Measurements from ENCODE around the gene HNRNPM. TPM values are rescaled to one million over a fixed set of nuclear protein-coding genes. Genes with fewer than 3 reads are reported as not detected.

HNRNPM gene
- total RNA-seq, 4 donors from 2014 or later, result 103 to 126 (median 116) TPM

DNA sequence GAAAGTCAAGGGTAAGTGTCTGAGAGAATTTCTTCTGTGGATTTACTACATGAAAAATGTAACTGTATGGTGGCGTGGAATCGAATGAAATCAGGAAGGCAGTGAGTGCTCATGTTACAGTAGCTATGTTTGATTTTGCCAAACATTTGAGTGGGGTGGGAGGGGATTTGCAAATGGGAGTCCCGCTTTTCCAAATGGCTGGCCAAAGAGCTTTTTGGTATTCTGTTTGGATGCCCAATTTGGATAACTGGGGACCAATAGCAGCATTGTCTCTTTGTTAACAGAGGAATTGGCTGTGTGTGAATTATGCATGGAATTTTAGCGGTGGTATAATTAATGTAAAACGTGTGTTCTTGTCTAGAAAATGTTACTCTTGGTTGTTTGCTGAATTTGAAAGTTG, 17.8 kb downstream of the HNRNPM start:
- H3K27ac ChIP-seq (replicated peaks in 1 of 4), result no peak overlapping the region
- TF ChIP-seq POLR2A (IDR thresholded peaks at IDR 0.05; ENCODE audit: low read depth) (no peak), CTCF (IDR thresholded peaks at IDR 0.05) (no peak), EP300 (IDR thresholded peaks at IDR 0.05) (no peak), POLR2AphosphoS5 (IDR thresholded peaks at IDR 0.05) (no peak)
- peaks cover 38 to 54% (median 41%) of the 10 kb centered on the region in 4 donors for H3K36me3 ChIP-seq
- H3K4me3 ChIP-seq, result no peak overlapping the region
- peaks cover 54 to 62% (median 58%) of the 10 kb centered on the region in 4 donors for H3K4me1 ChIP-seq
- H3K9me3 ChIP-seq, result no peaks in the 10 kb centered on the region
- WGBS, result 78% methylated on average over 5 of the region's 5 CpGs
- no peaks in the 10 kb centered on the region for H3K27me3 ChIP-seq
- no peak for DNase-seq (ENCODE audit: extremely low spot score)
- intact Hi-C loops (cut with DNase I), result no loop called here

DNA sequence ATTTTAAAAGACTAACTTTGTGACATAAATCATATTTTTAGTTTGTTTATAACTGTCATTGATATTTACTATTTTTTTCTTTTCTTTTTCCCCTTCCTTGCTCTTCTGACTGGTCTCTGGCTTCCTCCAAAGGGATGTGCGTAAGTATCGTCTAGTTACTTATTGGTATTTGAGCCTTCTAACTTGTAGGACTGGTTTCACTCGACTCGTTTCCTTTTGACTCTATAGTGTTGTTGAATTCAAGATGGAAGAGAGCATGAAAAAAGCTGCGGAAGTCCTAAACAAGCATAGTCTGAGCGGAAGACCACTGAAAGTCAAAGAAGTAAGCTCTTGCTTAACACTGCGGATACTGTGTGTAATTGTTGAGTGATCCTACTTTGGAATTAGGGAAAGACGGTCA, 18.6 kb downstream of the HNRNPM start:
- Histone ChIP-seq H3K9me3 (no peaks in the 10 kb centered on the region), H3K4me3 (no peak overlapping the region), H3K27me3 (no peaks in the 10 kb centered on the region), H3K4me1 (peaks cover 46 to 54% (median 50%) of the 10 kb centered on the region in 4 donors), H3K36me3 (peaks cover 45 to 61% (median 49%) of the 10 kb centered on the region in 4 donors), H3K27ac (replicated peaks in 1 of 4) (no peak overlapping the region)
- no peak for TF ChIP-seq EP300 (IDR thresholded peaks at IDR 0.05)
- TF ChIP-seq POLR2A (IDR thresholded peaks at IDR 0.05; ENCODE audit: low read depth), result no peak
- TF ChIP-seq POLR2AphosphoS5 (IDR thresholded peaks at IDR 0.05), result no peak
- no peak for TF ChIP-seq CTCF (IDR thresholded peaks at IDR 0.05)
- DNase-seq (ENCODE audit: extremely low spot score), result no peak
- WGBS, result 89% methylated on average over 8 of the region's 8 CpGs
- intact Hi-C loops (cut with DNase I), result no loop called here

DNA sequence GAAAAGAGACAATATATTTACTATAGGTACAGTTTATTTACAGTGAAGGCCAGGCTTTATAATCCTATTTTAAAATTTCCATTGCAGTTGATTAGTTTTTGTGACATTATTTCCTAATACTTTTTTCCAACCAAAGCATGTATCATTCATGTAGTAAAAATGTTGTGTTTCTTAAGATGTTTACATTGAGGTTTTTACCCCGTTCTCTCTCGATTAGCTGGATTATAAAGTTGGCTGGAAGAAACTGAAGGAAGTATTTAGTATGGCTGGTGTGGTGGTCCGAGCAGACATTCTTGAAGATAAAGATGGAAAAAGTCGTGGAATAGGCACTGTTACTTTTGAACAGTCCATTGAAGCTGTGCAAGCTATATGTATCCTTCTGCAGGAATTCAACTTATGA, 21.2 kb downstream of the HNRNPM start:
- 89% methylated on average over 4 of the region's 4 CpGs for WGBS
- H3K36me3 ChIP-seq, result peaks cover 70 to 88% (median 75%) of the 10 kb centered on the region in 4 donors
- H3K27ac ChIP-seq (replicated peaks in 1 of 4), result no peak overlapping the region
- DNase-seq (ENCODE audit: extremely low spot score), result no peak
- intact Hi-C loops (cut with DNase I), result no loop called here
- no peaks in the 10 kb centered on the region for H3K9me3 ChIP-seq
- H3K4me1 ChIP-seq, result peaks cover 23 to 33% (median 25%) of the 10 kb centered on the region in 4 donors
- TF ChIP-seq CTCF (IDR thresholded peaks at IDR 0.05) (no peak), POLR2AphosphoS5 (IDR thresholded peaks at IDR 0.05) (no peak), EP300 (IDR thresholded peaks at IDR 0.05) (no peak)
- no peak overlapping the region for H3K4me3 ChIP-seq
- H3K27me3 ChIP-seq, result no peaks in the 10 kb centered on the region

DNA sequence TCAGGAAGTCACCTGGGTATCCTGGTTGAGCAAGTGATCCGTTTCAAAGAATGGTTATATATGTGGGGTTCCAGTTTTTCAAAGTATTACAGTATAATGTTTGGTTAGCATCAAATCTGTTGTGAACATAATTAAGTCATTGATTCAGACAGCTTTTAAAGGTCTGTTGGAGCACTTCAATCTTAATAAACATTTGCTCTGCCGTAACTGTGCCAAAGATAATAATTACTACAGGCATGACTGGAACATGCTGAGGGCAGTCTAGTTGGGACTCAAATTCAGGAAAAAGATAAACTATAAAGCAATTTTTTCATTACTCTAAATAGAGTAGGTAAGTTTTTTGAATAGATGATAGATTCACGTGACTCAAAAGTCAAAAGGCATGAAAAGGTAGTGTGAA, 23.3 kb downstream of the HNRNPM start:
- peaks cover 2 to 13% (median 6%) of the 10 kb centered on the region in 4 donors for H3K4me1 ChIP-seq
- no peak overlapping the region for H3K27ac ChIP-seq (replicated peaks in 1 of 4)
- H3K9me3 ChIP-seq, result no peaks in the 10 kb centered on the region
- DNase-seq (ENCODE audit: extremely low spot score), result no peak
- 78% methylated on average over 3 of the region's 3 CpGs for WGBS
- no peak overlapping the region for H3K4me3 ChIP-seq
- no peaks in the 10 kb centered on the region for H3K27me3 ChIP-seq
- peaks cover 87 to 100% (median 96%) of the 10 kb centered on the region in 4 donors for H3K36me3 ChIP-seq
- intact Hi-C loops (cut with DNase I), result no loop called here
- no peak for TF ChIP-seq POLR2A (IDR thresholded peaks at IDR 0.05; ENCODE audit: low read depth)
- TF ChIP-seq CTCF (IDR thresholded peaks at IDR 0.05), result no peak

DNA sequence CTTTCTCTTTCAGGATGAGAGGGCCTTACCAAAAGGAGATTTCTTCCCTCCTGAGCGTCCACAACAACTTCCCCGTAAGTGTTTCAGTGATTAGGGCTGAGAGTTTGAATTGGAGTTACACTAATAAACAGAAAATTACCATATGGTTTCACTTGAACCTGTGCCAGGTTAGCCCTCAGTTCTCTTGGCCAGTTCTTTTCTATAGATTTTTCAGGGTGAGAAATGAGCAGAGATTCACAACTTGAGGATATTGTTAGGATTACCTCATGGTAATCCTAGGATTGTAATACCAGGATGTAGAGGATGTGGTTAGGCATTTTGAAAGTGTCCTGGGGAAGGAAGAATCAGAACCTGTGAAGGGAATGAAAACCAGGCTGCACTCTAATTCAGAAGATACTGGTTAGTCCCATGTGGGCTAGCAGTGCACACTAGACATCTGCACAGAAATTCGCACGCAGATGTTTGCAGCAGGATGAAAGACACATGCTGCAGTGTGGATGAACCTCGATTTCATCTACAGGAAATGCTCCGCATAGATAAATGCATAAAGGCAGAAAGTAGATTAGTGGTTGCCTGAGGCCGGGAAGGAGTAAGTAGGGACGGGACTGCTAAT, 24.1 kb downstream of the HNRNPM start:
- 78% methylated on average over 8 of the region's 8 CpGs for WGBS
- H3K27me3 ChIP-seq, result no peaks in the 10 kb centered on the region
- no peak overlapping the region for H3K4me3 ChIP-seq
- TF ChIP-seq EP300 (IDR thresholded peaks at IDR 0.05) (no peak), POLR2A (IDR thresholded peaks at IDR 0.05; ENCODE audit: low read depth) (no peak)
- intact Hi-C loops (cut with DNase I), result no loop called here
- peaks cover 88 to 100% (median 99%) of the 10 kb centered on the region in 4 donors for H3K36me3 ChIP-seq
- no peak overlapping the region for H3K27ac ChIP-seq (replicated peaks in 1 of 4)
- H3K4me1 ChIP-seq, result peaks cover 0 to 7% (median 3%) of the 10 kb centered on the region in 4 donors
- no peaks in the 10 kb centered on the region for H3K9me3 ChIP-seq
- DNase-seq (ENCODE audit: extremely low spot score), result no peak

Data from esophagus muscularis mucosa (tissue), 4 donors.